NCI-H526 (cell line): ENCODE data around the gene NPC1.
"Not testable (repeated sequence)": the region's sequence is repeated elsewhere in the genome, so short reads cannot be mapped to it uniquely, and the experiment has no call there.

Experiments used
- DNase-seq, 2 experiments: peaks; one replicate each; lab custom pipeline; 2025; lab: John Stamatoyannopoulos, UW

NPC1 gene

DNA sequence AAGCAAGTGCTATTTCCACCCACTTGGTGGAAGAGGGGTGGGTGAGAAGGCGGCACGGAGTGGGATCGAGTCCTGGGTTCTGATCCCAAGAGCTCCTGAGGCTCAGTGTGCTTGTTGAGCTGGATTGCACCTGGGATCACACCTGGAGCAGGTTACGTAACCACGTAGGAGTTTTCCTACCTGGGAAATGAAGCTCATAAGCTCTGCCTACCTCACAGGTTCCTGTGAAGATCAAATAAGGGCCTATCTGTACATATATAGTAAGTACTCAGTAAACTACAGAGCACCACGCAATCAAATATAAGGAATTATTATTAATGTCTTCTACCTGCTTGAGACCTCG, 11.0 kb downstream of the NPC1 start:
- no peak for DNase-seq

DNA sequence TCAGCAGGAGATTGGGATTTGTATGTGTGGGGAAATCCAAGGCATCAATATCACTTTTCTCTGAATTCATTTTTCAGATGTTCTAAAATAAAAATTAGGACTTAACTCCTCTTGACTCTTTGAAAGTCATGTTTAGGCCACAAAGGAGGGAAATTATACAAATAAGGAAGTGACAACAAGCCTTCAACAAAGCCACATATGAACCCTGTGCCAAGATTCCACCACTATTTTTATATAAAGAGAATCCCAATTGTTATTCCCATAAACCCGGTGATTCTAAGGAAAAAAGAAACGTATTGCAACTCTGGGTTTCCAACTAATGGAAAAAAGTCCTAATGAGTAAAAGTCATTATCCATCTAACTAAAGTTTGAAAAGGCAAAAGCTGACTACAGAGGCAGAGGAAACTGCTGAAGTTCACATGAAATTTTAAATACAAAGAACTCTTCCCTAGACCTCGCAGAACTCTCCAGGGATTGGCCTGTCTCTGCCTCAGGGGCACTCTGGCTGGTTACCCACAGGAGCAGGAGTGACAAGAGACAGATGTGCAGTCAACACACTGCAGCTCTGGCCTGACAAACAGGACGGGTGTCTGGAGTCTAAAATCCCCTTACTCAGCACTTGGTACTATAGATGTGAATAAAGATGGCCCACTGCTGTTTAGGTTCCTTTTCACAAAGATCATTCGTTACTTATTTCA, 11.5 kb downstream of the NPC1 start:
- DNase-seq = no peak

DNA sequence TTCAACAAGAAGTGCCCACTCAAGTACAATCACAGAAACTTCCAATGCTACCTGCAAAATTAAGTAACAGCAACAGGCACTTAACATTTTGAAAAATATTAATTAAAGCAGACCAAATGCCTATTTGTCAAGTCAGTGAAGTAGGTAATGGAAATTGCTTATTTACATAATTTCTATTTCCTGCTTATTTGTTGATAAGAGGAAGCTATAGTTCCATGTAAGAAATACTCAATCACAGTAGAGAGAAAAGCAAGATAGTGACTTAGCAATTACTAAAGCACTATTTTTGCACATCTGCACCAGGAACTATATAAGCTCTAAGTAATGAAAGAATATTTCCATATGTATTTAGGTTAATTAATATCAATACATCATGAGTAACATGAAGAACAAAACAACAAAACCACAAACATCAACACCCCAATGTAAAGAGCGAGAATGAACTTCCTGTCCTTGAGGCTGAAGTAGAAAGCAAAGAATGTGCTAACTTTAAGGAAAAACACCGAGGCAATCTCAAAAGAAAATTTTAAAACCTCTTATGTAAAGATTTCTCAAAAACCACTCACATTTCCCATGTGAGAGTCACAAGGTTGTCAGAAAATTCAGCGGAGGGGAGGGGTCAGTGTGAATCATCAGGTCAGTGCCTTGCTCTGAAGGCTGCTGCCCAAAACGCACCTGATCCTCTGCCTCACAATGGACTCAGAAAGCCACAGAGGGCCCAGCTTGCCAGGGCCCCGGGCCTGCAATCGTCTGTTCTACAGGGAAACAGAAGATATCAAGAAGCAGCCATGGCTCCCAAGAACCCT, 12.5 kb downstream of the NPC1 start:
- no peak for DNase-seq

DNA sequence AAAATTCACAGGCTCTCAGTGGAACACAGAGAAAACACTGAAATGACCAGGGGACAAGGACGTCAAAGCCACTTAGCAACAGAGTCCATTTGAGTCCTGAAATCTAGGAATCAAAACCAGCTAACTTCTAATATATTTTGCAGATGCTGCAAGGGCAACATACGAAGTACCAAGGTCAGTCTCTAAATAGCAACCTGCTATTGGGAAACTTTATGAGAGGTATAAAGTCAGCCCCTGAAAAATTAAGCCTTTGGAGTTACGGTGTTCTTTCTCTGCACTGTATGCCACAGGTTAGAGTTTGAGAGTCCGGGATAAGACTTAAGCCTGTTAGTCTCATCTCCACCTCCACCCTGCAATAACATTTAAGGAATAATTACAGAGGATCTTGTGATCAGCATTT, 13.3 kb downstream of the NPC1 start:
- no peak for DNase-seq

DNA sequence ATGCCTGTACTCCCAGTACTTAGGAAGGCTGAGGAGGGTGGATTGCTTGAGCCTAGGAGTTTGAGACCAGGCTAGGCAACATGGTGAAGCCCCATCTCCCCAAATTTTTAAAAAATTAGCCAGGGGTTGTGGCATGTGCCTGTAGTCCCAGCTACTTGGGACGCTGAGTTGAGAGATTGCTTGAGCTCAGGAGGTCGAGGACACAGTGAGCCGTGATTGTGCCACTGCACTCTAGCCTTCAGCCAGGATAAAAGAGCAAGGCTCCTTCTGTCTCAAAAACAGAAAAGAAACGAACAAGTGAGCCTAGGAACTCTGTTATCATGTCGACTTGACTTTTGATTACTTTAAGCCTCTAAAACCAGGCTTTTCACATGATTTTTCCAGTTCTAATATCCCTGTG, 13.7 kb downstream of the NPC1 start:
- DNase-seq = no peak

DNA sequence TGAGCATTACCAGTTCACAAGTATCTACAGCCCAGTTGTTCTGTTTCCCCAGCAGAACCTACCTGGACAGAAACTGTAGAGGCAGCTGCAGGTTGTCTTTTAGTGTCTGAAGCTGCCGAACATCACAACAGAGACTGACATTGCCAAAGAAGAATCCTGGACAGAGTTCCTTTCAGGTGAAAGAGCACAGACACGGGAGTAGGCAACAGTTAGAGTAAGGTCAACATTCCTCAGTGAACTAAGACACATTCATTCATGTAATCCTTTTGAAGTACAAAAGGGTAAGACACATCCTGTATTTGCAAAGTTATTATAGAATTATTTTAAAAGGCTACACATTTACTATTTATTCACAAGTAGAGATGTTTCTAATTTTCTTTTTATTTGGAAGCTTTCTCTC, 14.3 kb downstream of the NPC1 start:
- no peak for DNase-seq

DNA sequence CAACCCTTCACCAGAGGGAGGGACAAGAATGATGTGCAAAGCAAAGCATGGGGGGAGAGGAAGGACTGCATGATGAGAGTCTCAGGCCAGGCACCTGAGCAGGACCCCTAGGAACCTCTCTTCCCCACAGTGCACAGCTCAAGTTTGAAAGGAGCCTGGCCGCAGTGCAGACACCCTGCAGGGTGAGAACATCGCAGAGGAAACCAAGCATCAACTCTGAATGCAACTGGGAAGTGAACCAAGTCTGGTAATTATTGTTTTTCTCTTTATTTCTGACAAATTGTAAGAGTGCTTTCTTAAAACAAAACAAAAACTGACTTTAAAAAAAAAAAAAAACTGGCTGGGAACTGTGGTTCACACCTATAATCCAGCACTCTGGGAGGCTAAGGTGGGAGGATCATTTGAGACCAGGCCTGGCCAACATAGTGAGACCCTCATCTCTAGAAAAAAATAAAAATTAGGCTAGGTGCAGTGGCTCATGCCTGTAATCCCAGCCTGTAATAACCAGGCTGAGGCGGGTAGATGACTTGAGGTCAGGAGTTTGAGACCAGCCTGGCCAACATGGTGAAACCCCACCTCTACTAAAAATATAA, 15.3 kb downstream of the NPC1 start:
- DNase-seq = no peak

DNA sequence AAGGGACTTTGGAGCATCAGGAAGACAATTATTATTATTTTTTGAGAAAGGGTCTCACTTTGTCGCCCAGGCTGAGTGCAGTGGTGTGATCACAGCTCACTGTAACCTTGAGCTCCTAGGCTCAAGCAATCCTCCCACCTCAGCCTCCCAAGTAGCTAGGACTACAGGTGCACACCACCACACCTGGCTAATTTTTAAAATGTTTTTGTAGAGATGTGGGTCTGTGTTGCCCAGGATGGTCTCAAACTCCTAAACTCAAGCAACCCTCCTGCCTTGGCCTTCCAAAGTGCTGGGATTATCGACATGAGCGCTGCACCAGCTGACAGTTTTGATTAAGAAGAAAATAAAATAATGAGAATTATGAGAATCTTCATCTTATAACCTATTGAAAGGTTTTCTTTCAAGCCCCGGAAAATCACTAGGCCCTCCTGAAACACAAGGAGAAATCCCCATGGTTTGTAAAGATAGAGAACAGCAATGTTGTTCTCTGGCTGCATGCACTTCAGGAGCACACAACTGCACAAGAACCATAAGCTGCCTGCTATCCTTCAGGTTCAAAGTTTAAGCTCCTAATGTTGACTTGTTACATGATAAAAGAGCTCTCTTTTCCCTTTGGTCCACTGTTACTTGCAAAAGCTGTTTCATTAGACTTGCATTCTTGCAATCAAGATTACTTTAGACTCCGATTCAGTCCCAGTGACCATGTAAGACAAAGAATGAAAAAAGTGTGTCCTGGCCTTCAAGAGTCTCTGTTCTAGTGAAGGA, 16.8 kb downstream of the NPC1 start:
- no peak for DNase-seq

DNA sequence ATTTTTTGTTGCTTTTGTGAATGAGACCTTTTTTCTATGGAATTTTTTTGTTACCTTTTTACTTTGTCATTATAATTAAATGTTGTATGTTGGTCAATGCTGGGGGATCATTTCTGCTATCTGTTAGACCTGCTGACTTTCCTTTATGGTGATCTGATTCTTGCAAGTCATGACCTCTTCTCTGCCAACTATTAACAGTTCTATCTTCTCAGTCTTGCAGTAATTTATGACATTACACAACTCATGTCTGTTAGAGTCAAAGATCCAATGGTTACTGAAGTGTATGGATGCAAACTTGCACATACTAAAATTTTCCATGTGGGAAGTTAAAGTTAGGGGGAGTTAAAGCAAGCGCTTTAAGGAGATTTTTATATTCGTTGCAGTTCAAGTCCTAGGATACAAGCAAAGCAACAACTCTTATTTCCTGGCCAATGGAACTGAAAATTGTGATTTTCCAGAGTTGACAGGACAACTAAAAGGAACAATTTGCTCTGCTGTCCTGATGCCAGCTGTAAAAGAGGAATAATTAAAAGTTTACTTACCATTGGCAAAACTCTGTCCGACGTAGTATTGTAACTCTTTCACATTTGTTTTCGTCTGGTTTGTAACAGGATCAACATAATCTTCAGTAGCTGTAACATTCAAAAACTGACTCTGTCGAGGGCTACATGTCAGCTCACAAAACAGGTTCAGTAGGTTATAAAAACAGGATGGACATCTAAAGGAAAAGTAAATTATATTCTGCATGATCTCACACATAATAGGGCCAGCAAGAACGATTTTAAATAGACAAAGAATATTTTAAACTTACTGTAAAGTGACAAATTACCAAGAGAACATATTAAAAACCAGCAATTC, 17.8 kb downstream of the NPC1 start:
- no peak for DNase-seq

DNA sequence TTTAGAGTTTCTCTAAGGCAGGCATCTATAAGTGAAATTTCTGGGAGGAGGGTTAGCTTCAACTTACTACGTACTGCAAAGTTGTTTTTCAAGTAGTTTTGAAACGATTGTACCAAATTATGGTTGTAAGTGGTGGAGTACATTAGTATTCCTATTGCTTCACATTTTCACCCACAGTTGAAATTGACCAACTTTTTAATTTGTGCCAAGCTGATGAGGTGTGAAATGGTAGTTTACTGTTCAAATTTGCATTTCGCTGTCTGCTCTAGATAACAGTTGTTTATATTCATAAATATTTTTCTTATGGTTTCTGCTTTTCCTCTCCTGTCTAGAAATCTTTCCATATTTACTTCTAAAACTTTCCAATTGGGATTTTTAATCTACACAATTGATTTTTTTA, 18.6 kb downstream of the NPC1 start:
- DNase-seq = no peak

DNA sequence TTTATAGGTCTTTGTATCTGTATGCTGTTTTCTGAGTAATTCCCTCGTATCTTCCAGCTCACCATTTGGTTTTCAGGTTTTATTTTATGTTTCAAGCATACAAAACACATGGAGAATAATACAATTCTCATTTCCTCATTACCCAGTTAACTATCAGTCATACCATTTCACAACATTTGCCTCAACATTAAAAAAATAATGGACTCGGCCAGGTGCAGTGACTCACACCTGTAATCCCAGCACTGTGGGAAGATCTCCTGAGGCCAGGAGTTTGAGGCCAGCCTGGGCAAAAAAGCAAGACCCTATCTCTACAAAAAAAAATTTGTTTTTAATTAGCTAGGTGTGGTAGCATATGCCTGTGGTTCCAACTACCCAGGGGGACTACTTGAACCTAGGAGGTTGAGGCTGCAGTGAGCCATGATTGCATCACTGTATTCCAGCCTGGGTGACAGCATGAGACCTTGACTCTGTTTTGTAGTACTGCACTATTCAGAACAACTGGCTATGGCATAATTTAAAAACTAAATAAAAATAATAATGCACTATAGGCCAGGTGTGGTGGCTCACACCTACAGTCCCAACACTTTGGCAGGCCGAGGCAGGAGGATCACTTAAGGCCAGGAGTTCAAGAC, 20.3 kb downstream of the NPC1 start:
- no peak for DNase-seq

DNA sequence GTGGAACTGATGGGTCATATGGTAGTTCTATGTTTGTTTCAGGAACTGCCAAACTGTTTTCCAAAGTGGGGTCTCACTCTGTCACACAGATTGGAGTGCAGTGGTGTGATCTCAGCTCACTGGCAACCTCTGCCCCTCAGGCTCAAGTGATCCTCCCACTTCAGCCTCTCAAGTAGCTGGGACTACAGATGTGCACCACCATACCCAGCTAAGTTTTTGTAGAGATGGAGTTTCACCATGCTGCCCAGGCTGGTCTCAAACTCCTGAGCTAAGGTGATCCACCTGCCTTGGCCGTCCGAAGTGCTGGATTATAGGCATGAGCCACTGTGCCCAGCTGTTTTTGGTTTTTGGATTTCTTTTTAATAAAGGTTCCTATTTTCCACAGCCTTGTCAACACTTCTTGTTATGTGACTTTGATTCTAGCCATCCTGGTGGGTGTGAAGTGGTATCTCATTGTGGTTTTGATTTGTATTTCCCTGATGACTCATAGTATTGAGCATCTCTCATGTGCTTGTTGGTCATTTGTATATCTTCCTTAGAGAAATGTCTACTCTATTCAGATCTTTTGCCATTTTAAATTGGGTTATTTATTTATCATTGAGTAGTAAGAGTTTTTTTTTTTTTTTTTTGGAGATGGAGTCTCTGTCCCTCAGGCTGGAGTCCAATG, 22.8 kb downstream of the NPC1 start:
- DNase-seq = no peak

DNA sequence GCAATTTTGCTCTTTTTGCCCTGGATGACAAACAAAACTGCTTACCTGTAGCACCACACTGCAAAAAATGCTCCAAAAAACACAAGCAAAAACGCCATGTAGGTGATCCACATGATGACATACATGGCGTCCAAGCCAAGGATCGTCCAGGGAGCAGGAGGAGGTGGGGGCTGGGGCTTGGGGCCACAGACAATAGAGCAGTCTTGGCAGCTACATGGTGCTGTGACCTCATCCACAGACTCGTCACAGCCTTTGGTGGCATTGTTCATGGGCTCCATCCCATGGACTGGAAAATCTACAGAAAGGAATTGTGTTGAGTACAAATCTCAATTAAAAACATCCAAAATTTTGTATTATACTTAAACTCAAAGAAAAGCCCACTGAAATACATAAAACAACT, 26.1 kb downstream of the NPC1 start:
- no peak for DNase-seq

DNA sequence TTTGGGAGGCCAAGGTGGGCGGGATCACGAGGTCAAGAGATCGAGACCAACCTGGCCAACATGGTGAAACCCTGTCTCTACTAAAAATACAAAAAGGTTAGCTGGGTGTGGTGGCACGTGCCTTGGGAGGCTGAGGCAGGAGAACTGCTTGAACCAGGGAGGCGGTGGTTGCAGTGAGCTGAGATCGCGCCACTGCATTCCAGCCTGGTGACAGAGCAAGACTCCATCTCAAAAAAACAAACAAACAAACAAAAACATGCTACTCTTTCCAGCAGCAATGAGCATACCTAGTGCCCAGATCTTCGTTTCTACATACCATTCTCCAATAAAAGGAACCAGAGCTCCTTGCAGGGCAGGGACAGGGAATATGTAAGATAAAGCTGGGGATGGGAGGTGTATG, 28.8 kb downstream of the NPC1 start:
- not testable (repeated sequence) for DNase-seq

DNA sequence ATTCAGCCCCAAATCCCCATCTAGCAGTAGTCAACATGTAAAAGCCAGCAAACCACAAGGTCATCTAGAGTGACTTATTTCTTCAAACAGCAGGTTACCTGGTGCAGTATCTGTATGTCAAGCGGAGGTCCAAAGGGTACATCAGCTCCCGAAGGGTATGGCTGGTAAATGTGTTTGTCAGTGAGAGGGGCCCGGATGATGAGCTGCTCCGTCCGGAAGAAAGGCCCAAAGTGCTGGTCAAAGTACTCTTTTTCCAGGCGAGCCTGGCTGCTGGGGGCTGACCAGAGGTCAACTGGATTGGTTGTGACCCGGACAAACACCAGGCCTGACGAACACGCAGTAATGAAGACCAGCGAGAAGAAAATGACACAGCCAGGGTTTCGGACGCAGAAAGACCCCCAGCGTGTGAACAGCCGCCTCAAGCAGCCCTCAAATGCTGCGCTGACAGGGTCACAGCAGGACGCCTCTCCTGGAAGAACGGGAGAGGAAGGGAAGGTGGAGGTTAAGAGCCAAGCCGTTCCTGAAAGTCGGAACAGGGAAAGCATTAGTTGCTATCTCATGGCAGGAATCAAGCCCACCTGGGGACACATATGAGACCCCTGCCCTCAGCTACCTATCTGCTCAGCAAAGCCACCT, 30.0 kb downstream of the NPC1 start:
- no peak for DNase-seq

DNA sequence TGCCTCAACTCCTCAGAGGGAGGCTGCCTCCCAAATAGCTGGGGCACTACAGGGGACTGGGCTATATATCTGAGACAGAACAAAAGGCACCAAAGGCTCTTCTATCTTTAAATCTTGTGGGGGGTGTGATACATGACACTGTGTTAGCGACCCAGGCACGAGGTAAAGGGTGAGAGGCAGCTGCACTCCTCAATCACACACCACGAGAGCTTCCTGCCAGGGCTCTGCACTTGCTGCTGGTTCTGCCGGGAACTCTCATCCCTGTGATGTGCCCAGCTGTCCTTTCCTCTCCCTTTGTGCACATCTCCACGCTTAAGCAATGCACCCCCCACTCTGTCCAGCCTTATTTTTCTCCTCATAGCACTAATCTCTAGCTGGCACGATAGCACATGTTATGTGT, 32.4 kb downstream of the NPC1 start:
- no peak for DNase-seq

DNA sequence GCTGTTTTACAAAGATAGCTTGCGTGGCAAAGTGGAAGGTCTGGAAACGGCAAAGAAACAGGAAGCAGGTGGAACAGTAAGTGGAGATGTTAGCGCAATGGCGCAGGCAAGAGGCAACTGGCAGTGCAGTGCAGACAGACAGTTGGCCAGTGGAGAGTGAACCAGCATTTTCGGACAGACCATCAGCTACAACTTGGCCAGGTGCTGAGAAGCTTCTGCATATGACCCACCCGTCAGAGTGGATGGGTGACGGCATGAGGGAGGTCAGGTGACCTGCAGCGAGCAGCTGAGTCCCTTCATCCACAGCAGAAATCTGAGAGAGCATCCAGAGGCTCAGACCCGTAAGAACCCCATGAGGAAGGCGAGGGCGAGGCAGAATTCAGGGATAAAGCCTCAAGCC, 33.8 kb downstream of the NPC1 start:
- DNase-seq = no peak

DNA sequence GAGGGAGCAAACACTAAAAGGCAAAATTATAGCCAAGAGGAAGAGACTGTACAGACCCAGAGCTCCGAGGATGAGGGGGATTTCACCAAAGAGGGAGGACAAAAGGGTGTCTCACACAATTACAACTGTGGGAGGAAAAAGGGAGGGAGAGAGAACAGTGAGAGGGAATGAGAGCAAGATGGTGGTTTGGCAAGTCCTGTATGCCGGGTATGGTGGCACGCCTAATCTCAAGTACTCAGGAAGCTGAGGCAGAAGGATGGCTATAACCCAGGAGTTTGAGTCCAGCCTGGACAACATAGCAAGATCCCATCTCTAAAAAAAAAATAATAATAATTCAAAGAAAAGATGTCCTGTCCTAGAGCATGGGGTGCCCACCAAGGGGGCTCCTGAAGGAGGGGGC, 34.3 kb downstream of the NPC1 start:
- DNase-seq = no peak

DNA sequence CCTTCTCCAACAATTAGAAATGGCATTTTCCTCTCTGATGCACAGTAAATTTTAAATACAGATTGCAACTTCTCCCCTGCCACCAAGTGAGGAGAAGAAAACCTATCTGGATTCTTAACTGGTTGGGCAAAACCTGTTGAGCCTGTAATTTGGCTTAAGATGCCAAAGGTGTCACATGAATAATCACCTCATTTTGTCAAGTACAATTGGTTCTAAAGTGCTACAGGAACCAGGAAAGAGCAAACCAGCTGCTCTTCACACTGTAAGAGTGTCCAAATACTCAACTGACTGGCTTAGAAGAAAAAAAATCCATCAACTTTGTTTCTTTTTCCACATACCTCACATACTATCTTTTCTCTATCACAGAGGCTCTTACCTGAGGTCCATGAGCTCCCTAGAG, 35.4 kb downstream of the NPC1 start:
- no peak for DNase-seq

DNA sequence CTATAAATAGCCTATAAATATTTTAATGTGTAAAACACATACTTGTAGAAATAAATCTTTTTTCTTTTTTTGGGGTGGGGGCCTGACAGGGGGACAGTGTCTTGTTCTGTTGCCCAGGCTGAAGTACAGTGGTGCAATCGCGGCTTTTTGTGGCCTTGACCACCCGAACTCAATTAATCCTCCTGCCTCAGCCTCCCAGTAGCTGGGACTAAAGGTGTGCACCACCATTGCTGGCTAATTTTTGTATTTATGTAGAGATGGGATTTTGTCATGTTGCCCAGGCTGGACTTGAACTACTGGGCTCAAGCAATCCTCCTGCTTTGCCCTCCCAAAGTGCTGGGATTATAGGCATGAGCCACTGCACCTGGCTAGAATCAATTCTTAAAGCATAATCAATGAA, 37.6 kb downstream of the NPC1 start:
- no peak for DNase-seq
